ENCODE data around the gene GRAMD1C.

DNA sequence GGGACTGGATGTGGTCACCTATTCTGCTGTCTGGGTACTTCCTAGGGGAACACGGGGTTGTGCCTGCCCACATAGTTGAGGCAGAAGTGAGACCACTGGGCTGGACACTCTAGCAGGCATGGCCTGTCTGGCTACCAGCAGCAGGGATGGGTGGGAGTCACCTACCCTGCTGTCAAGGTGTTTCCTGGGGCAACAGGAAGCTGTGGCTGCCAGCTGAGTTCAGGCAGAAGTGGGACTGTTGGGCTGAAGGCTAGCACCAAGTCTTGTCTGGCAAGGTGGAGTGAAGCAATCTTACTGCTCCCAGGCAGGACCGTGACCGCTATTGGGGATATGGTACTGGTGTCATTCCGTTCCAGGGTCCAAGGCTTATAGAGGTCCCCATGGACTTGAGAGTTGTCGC lies 89.0 kb downstream of the GRAMD1C start:
- TF ChIP-seq, protein P1, sequence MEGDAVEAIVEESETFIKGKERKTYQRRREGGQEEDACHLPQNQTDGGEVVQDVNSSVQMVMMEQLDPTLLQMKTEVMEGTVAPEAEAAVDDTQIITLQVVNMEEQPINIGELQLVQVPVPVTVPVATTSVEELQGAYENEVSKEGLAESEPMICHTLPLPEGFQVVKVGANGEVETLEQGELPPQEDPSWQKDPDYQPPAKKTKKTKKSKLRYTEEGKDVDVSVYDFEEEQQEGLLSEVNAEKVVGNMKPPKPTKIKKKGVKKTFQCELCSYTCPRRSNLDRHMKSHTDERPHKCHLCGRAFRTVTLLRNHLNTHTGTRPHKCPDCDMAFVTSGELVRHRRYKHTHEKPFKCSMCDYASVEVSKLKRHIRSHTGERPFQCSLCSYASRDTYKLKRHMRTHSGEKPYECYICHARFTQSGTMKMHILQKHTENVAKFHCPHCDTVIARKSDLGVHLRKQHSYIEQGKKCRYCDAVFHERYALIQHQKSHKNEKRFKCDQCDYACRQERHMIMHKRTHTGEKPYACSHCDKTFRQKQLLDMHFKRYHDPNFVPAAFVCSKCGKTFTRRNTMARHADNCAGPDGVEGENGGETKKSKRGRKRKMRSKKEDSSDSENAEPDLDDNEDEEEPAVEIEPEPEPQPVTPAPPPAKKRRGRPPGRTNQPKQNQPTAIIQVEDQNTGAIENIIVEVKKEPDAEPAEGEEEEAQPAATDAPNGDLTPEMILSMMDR (CRISPR knock-in tag; IDR thresholded peaks at IDR 0.05), result no peak
- TF ChIP-seq BRCA1 (CRISPR knock-in tag; IDR thresholded peaks at IDR 0.05), result no peak

All from HepG2 (cell line).